ENCODE results near the gene WDFY3. TPM values are rescaled to one million over a fixed set of nuclear protein-coding genes. Genes with fewer than 3 reads are reported as not detected.

WDFY3 gene
- polyA plus RNA-seq, 2 of the 4 experiments (the other 2 are of a cell fraction): 6.6 to 25.1 TPM

DNA sequence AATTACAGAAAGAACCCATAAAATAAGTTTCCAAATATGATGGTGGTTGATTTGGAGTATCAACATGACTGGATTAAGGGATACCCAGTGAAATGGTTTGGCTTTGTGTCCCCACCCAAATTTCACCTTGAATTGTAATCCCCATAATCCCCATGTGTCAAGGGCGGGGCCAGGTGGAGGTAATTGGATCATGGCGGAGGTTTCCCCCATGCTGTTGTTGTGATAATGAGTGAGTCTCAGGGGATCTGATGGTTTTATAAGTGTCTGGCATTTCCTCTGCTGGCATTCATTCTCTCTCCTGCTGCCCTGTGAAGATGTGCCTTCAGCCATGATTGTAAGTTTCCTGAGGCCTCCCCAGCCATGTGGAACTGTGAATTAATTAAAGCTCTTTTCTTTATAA lies 39.1 kb downstream of the WDFY3 start:
- Histone ChIP-seq H3K27ac (no peak overlapping the region), H3K9me3 (no peaks in the 10 kb centered on the region), H3K4me2 (no peak overlapping the region), H3K4me1 (no peaks in the 10 kb centered on the region), H3K4me3 (no peak overlapping the region)
- CTCF ChIA-PET: no interaction called here
- DNase-seq (ENCODE audit: low read depth in 1 of 2, low spot score in 1 of 2) (no peak), ATAC-seq (no peak), FAIRE-seq (no peak)
- WGBS (ENCODE audit: missing lambda C conversion rate): 74% methylated on average over 2 of the region's 2 CpGs
- no peak for TF ChIP-seq CHD2 (IDR thresholded peaks at IDR 0.05; ENCODE audit: low read length, partially characterized antibody)
- TF ChIP-seq SMC3 (IDR thresholded peaks at IDR 0.05): no peak
- TF ChIP-seq BHLHE40 (IDR thresholded peaks at IDR 0.05; ENCODE audit: low read depth, low read length): no peak
- TF ChIP-seq, protein P1, sequence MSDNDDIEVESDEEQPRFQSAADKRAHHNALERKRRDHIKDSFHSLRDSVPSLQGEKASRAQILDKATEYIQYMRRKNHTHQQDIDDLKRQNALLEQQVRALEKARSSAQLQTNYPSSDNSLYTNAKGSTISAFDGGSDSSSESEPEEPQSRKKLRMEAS (IDR thresholded peaks at IDR 0.05): no peak
- TF ChIP-seq, protein P2, sequence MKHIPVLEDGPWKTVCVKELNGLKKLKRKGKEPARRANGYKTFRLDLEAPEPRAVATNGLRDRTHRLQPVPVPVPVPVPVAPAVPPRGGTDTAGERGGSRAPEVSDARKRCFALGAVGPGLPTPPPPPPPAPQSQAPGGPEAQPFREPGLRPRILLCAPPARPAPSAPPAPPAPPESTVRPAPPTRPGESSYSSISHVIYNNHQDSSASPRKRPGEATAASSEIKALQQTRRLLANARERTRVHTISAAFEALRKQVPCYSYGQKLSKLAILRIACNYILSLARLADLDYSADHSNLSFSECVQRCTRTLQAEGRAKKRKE (CRISPR knock-in tag; IDR thresholded peaks at IDR 0.05; ENCODE audit: low read depth): no peak
- no peak for TF ChIP-seq RNF2 (IDR thresholded peaks at IDR 0.05; ENCODE audit: borderline replicate concordance, low read depth)
- TF ChIP-seq RARB (CRISPR knock-in tag; IDR thresholded peaks at IDR 0.05): no peak
- no peak for TF ChIP-seq POLR2A (IDR thresholded peaks at IDR 0.05; ENCODE audit: low read length)
- no peak for TF ChIP-seq NR3C1 (IDR thresholded peaks at IDR 0.05)
- TF ChIP-seq, protein P3, sequence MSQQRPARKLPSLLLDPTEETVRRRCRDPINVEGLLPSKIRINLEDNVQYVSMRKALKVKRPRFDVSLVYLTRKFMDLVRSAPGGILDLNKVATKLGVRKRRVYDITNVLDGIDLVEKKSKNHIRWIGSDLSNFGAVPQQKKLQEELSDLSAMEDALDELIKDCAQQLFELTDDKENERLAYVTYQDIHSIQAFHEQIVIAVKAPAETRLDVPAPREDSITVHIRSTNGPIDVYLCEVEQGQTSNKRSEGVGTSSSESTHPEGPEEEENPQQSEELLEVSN (IDR thresholded peaks at IDR 0.05; ENCODE audit: borderline replicate concordance, low read depth): no peak
- no peak for TF ChIP-seq RCOR1 (IDR thresholded peaks at IDR 0.05; ENCODE audit: low read depth, low read length)
- TF ChIP-seq, protein P4, sequence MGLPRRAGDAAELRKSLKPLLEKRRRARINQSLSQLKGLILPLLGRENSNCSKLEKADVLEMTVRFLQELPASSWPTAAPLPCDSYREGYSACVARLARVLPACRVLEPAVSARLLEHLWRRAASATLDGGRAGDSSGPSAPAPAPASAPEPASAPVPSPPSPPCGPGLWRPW (IDR thresholded peaks at IDR 0.05): no peak
- POLR2A ChIA-PET: no interaction called here

DNA sequence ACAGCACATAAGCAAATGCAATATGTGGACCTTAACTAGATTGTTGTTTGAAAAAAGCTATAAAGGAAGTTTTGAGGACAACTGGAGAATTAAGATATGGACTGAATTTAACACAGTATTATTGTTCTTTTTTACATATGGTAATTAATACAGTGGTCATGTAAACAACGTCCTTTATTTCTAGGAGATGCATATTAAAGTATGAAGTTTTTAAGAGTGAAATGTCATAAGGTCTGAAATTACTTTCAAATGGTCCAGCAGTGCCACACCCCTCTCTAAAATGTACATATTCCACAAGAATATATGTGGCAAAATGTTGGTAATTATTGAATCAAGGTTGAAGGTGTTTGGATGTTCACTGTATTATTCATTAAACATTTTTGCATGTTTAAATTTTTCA lies 40.9 kb downstream of the WDFY3 start:
- Histone ChIP-seq H3K4me3 (no peak overlapping the region), H3K9me3 (no peaks in the 10 kb centered on the region), H3K27ac (no peak overlapping the region), H3K4me1 (peaks cover 3% of the 10 kb centered on the region; the same call in 1 of the 3 replicates), H3K4me2 (no peak overlapping the region)
- DNase-seq (ENCODE audit: low read depth in 1 of 2, low spot score in 1 of 2): no peak
- ChIA-PET CTCF (no interaction called here), POLR2A (no interaction called here)
- FAIRE-seq: no peak
- TF ChIP-seq, protein P5, sequence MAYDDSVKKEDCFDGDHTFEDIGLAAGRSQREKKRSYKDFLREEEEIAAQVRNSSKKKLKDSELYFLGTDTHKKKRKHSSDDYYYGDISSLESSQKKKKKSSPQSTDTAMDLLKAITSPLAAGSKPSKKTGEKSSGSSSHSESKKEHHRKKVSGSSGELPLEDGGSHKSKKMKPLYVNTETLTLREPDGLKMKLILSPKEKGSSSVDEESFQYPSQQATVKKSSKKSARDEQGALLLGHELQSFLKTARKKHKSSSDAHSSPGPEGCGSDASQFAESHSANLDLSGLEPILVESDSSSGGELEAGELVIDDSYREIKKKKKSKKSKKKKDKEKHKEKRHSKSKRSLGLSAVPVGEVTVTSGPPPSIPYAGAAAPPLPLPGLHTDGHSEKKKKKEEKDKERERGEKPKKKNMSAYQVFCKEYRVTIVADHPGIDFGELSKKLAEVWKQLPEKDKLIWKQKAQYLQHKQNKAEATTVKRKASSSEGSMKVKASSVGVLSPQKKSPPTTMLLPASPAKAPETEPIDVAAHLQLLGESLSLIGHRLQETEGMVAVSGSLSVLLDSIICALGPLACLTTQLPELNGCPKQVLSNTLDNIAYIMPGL (CRISPR knock-in tag; IDR thresholded peaks at IDR 0.05; ENCODE audit: borderline replicate concordance): no peak
- TF ChIP-seq CBX8 (IDR thresholded peaks at IDR 0.05) (no peak), FOXS1 (CRISPR knock-in tag; IDR thresholded peaks at IDR 0.05) (no peak), HDAC2 (IDR thresholded peaks at IDR 0.05) (no peak), EP300 (IDR thresholded peaks at IDR 0.05) (no peak), EHF (CRISPR knock-in tag; IDR thresholded peaks at IDR 0.05) (no peak), TFCP2L1 (CRISPR knock-in tag; IDR thresholded peaks at IDR 0.05) (no peak)
- TF ChIP-seq, protein P2 (CRISPR knock-in tag; IDR thresholded peaks at IDR 0.05; ENCODE audit: low read depth): no peak
- no peak for ATAC-seq
- 76% methylated on average over 1 of the region's 1 CpG for WGBS (ENCODE audit: missing lambda C conversion rate)

DNA sequence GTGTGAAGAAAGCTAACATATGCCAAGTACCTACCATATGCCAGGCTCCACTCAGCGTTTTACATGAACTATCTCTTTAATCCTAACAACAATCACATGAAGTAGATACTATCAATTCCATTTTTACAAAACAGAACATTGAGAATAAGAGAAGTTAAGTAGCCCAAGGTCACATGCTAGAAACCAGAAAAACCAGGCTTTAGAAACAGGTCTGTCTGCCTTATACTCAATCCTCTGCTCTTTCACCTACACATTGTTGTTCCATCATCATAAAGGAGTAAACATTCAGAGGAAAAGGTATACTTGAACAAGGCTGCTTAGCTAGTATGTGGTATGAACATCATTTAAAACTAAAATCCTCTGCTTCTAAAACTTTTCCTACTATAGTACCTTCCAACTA lies 42.1 kb downstream of the WDFY3 start:
- no peak overlapping the region for H3K4me2 ChIP-seq
- ATAC-seq: no peak
- CTCF ChIA-PET: no interaction called here
- TF ChIP-seq, protein P3 (IDR thresholded peaks at IDR 0.05; ENCODE audit: borderline replicate concordance, low read depth): no peak
- TF ChIP-seq, protein P6, sequence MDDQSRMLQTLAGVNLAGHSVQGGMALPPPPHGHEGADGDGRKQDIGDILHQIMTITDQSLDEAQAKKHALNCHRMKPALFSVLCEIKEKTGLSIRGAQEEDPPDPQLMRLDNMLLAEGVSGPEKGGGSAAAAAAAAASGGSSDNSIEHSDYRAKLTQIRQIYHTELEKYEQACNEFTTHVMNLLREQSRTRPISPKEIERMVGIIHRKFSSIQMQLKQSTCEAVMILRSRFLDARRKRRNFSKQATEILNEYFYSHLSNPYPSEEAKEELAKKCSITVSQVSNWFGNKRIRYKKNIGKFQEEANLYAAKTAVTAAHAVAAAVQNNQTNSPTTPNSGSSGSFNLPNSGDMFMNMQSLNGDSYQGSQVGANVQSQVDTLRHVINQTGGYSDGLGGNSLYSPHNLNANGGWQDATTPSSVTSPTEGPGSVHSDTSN (IDR thresholded peaks at IDR 0.05): no peak
- TF ChIP-seq GATA3 (IDR thresholded peaks at IDR 0.05; ENCODE audit: borderline replicate concordance) (no peak), NPAS2 (CRISPR knock-in tag; IDR thresholded peaks at IDR 0.05; ENCODE audit: borderline replicate concordance) (no peak), SMC3 (IDR thresholded peaks at IDR 0.05) (no peak), MYC (IDR thresholded peaks at IDR 0.05; ENCODE audit: borderline replicate concordance, low read length) (no peak), RAD21 (conservative IDR thresholded peaks at IDR 0.05 in 1 of 2, IDR thresholded peaks at IDR 0.05 in 1 of 2) (no peak)
- TF ChIP-seq, protein P5 (CRISPR knock-in tag; IDR thresholded peaks at IDR 0.05; ENCODE audit: borderline replicate concordance): no peak
- TF ChIP-seq, protein P7, sequence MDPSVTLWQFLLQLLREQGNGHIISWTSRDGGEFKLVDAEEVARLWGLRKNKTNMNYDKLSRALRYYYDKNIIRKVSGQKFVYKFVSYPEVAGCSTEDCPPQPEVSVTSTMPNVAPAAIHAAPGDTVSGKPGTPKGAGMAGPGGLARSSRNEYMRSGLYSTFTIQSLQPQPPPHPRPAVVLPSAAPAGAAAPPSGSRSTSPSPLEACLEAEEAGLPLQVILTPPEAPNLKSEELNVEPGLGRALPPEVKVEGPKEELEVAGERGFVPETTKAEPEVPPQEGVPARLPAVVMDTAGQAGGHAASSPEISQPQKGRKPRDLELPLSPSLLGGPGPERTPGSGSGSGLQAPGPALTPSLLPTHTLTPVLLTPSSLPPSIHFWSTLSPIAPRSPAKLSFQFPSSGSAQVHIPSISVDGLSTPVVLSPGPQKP (IDR thresholded peaks at IDR 0.05; ENCODE audit: low read depth, low read length): no peak

More for the DNA sequence above, 42.1 kb downstream of the WDFY3 start:
- H3K4me1 ChIP-seq: peaks cover 3% of the 10 kb centered on the region; the same call in 1 of the 3 replicates
- no peak overlapping the region for H3K27ac ChIP-seq
- no peak overlapping the region for H3K4me3 ChIP-seq
- 90% methylated on average over 1 of the region's 1 CpG for WGBS (ENCODE audit: missing lambda C conversion rate)
- no peak for DNase-seq (ENCODE audit: low read depth in 1 of 2, low spot score in 1 of 2)
- H3K9me3 ChIP-seq: no peaks in the 10 kb centered on the region
- POLR2A ChIA-PET: no interaction called here
- FAIRE-seq: no peak
